A673 (cell line): ENCODE data around the gene DSE. TPM values are rescaled to one million over a fixed set of nuclear protein-coding genes. Genes with fewer than 3 reads are reported as not detected.

Experiments
- BruUV-seq: library from RNA; stranded (reverse); fragments of 400-500 nt; replicated peaks from 2 replicates; lab custom pipeline; 2021; lab: Mats Ljungman, UMichigan
- CTCF ChIA-PET: fragments of 300-600 bp; sonication (Branson Sonifier 250); formaldehyde crosslinking; loops from one replicate; lab custom pipeline; 2022; ENCODE audit warnings: antibody characterized with exemption; lab: Charles Lee
- POLR2A ChIA-PET: fragments of 300-600 bp; sonication (Branson Sonifier 250); formaldehyde crosslinking; loops from one replicate; lab custom pipeline; 2022; ENCODE audit warnings: antibody characterized with exemption; ENCODE audit not compliant: low non-redundant PET; lab: Charles Lee
- DNase-seq: peaks from one replicate; pipeline ENCODE4 v3.0.0-alpha.2; 2015; ENCODE audit warnings: low spot score
- H3K27ac ChIP-seq: fragments of 200-600 bp; sonication (generic); 2 replicates; pipeline ENCODE4 v1.5.1; 2016; ENCODE audit warnings: mixed run types, low read depth, mild to moderate bottlenecking, mixed read lengths, antibody characterized with exemption, low read length; ENCODE audit not compliant: poor library complexity, severe bottlenecking
- H3K27me3 ChIP-seq: fragments of 200-600 bp; sonication (generic); replicated peaks from 2 replicates; pipeline ENCODE4 v1.6.1; 2017; ENCODE audit warnings: mixed run types, low read depth, mild to moderate bottlenecking, mixed read lengths, antibody characterized with exemption, low read length; ENCODE audit not compliant: insufficient read depth, poor library complexity
- H3K36me3 ChIP-seq: fragments of 200-600 bp; sonication (generic); 2 replicates; pipeline ENCODE4 v1.6.1; 2016; ENCODE audit warnings: mixed run types, mild to moderate bottlenecking, mixed read lengths, antibody characterized with exemption, low read length; ENCODE audit not compliant: insufficient read depth, poor library complexity, severe bottlenecking
- H3K4me1 ChIP-seq: fragments of 200-600 bp; sonication (generic); 2 replicates; pipeline ENCODE4 v1.6.1; 2017; ENCODE audit warnings: mixed run types, mild to moderate bottlenecking, mixed read lengths, antibody characterized with exemption, low read length; ENCODE audit not compliant: insufficient read depth, poor library complexity, severe bottlenecking
- H3K4me3 ChIP-seq: fragments of 200-600 bp; sonication (generic); 2 replicates; pipeline ENCODE4 v1.5.1; 2016; ENCODE audit warnings: low read depth, mixed run types, mild to moderate bottlenecking, mixed read lengths, low read length; ENCODE audit not compliant: poor library complexity, severe bottlenecking
- H3K9me3 ChIP-seq: fragments of 200-600 bp; sonication (generic); 2 replicates; pipeline ENCODE4 v1.6.1; 2016; ENCODE audit warnings: mixed run types, low read depth, mild to moderate bottlenecking, mixed read lengths, antibody characterized with exemption, low read length; ENCODE audit not compliant: poor library complexity, severe bottlenecking
- EZH2 ChIP-seq: fragments of 200-600 bp; sonication (generic); IDR thresholded peaks from 2 replicates; pipeline ENCODE4 v1.6.1; 2017; ENCODE audit warnings: borderline replicate concordance, low read depth, mild to moderate bottlenecking, mixed read lengths, antibody characterized with exemption, low read length; ENCODE audit not compliant: poor library complexity, severe bottlenecking
- intact Hi-C: fragments of 100-400 bp; cut with micrococcal nuclease; formaldehyde crosslinking; loops from one replicate; pipeline ENCODE4 v1.10.0; 2022; ENCODE audit not compliant: unreplicated experiment
- total RNA-seq: library from RNA; stranded (reverse); gene quantifications from 2 replicates; pipeline ENCODE4 v1.2.3, GENCODE V29; 2021
- TF ChIP-seq, protein P1 (sequence below): fragments of 300-800, 200-600 bp; sonication (generic); conservative IDR thresholded peaks from 2 replicates; pipeline ENCODE4 v1.5.1; 2017; ENCODE audit warnings: low read depth, mild to moderate bottlenecking, antibody characterized with exemption, low read length, moderate library complexity, mixed read lengths

The DSE gene
- total RNA-seq, 1 experiment from 2014 or later: 31.4 TPM

GRCh38 chr6:116436586-116436985 lies 65.8 kb downstream of the DSE start:
- no peak overlapping the region for H3K27ac ChIP-seq
- CTCF ChIA-PET: no interaction called here
- peaks cover 19% of the 10 kb centered on the region for H3K4me1 ChIP-seq
- no peaks in the 10 kb centered on the region for H3K36me3 ChIP-seq
- BruUV-seq: no TSS peak
- intact Hi-C loops: loop anchor here (2.0 to 10.0 kb wide), 3 partner anchors 62 to 152 kb away; partner anchors contain the start of gene CALHM5
- POLR2A ChIA-PET: no interaction called here
- no peak for DNase-seq
- no peaks in the 10 kb centered on the region for H3K9me3 ChIP-seq
- no peak overlapping the region for H3K4me3 ChIP-seq
- H3K27me3 ChIP-seq: no peaks in the 10 kb centered on the region
- TF ChIP-seq EZH2: no peak
- TF ChIP-seq, protein P1, sequence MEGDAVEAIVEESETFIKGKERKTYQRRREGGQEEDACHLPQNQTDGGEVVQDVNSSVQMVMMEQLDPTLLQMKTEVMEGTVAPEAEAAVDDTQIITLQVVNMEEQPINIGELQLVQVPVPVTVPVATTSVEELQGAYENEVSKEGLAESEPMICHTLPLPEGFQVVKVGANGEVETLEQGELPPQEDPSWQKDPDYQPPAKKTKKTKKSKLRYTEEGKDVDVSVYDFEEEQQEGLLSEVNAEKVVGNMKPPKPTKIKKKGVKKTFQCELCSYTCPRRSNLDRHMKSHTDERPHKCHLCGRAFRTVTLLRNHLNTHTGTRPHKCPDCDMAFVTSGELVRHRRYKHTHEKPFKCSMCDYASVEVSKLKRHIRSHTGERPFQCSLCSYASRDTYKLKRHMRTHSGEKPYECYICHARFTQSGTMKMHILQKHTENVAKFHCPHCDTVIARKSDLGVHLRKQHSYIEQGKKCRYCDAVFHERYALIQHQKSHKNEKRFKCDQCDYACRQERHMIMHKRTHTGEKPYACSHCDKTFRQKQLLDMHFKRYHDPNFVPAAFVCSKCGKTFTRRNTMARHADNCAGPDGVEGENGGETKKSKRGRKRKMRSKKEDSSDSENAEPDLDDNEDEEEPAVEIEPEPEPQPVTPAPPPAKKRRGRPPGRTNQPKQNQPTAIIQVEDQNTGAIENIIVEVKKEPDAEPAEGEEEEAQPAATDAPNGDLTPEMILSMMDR: no peak

DNA sequence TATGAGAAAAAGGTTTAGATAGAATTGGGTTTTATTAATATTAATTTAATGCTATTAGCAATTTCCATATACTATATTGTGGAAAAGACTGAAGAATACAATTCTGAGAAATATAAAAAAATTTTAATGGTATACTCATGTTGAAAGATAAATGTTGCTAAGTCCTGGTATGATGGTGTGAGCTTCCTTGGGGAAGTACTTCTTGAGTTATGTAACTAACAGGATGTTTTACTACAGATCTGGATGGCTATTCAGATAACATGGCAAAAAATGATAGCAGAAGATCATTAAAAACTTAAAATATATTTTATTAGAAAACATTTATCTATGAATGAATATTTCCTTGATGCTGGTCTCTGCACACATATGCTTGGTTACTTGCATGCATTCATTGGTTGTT lies 66.9 kb downstream of the DSE start:
- H3K9me3 ChIP-seq: no peaks in the 10 kb centered on the region
- no peak overlapping the region for H3K27ac ChIP-seq
- no TSS peak for BruUV-seq
- H3K36me3 ChIP-seq: no peaks in the 10 kb centered on the region
- ChIA-PET CTCF (no interaction called here), POLR2A (interaction anchor here (0.7 kb wide), 1 partner anchor 76 kb away, joined by 7 read pairs; no protein-coding TSS in a partner anchor)
- intact Hi-C loops: loop anchor here (2.0 to 10.0 kb wide), 3 partner anchors 63 to 153 kb away; partner anchors contain the start of gene CALHM5
- H3K4me3 ChIP-seq: no peak overlapping the region
- H3K4me1 ChIP-seq: peaks cover 19% of the 10 kb centered on the region
- H3K27me3 ChIP-seq: no peaks in the 10 kb centered on the region
- TF ChIP-seq, protein P1: no peak
- no peak for TF ChIP-seq EZH2
- no peak for DNase-seq

DNA sequence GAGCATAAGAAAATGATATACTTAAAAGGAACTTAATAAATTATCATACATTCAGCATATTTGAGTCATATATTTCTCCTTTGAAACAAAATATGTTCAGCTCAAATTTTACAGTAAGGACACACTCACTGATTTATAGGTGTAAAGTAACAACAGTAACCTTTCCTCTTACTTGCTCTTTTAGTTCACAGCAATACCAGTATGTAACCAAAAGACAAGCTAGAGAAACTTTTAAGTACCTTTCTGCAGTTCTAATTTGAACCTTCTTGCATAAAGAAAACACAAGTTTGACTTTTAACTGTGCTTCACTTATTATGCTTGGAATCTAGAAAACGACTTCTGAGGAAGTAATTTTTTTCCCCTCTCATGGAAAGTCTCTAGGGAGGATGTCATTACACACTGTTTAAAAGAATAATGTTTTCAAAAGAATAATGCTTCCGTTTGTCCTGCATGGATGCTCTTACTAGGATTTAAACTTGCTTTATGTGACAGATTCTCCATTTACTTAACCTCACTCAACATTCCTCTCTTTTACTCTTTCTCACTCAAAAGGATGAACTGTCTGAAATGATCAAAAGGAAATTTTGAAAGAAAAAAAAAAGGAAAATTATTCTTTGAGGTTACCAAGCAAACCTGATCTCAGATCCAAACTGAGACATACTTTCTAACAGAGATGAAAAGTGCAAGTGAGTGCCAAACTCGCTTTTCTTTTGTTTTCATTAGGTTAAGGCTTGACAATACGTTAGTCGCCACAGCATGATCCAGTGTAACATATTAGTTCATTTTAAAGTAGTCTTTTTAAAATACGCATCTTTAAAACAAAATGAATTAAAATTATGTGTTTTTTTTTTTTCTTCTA lies 68.1 kb downstream of the DSE start:
- intact Hi-C loops: loop anchor here (5.0 to 10.0 kb wide), 2 partner anchors 73 to 154 kb away; partner anchors contain the start of gene CALHM5
- BruUV-seq: no TSS peak
- DNase-seq: peak; percentile 90
- H3K4me3 ChIP-seq: peak overlapping the region; percentile 16
- no peaks in the 10 kb centered on the region for H3K36me3 ChIP-seq
- H3K9me3 ChIP-seq: no peaks in the 10 kb centered on the region
- TF ChIP-seq, protein P1: no peak
- TF ChIP-seq EZH2: no peak
- H3K27ac ChIP-seq: no peak overlapping the region
- peaks cover 19% of the 10 kb centered on the region for H3K4me1 ChIP-seq
- no peaks in the 10 kb centered on the region for H3K27me3 ChIP-seq
- ChIA-PET CTCF (interaction anchor here (1.1 to 1.2 kb wide), 2 partner anchors 95 to 151 kb away, joined by 5 to 7 read pairs; no protein-coding TSS in a partner anchor), POLR2A (no interaction called here)
